ENCODE data around the gene B4GALT7.
"Not testable (repeated sequence)": the region's sequence is repeated elsewhere in the genome, so short reads cannot be mapped to it uniquely, and the experiment has no call there.

B4GALT7 gene, protein sequence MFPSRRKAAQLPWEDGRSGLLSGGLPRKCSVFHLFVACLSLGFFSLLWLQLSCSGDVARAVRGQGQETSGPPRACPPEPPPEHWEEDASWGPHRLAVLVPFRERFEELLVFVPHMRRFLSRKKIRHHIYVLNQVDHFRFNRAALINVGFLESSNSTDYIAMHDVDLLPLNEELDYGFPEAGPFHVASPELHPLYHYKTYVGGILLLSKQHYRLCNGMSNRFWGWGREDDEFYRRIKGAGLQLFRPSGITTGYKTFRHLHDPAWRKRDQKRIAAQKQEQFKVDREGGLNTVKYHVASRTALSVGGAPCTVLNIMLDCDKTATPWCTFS

GRCh38 chr5:177599731-177600507 lies at the start of gene B4GALT7:
Gene B4GALT7 (plus strand): TSS chr5:177600132. CDS start chr5:177600211, 79 bp downstream.
- peak; percentile 93 for DNase-seq (ENCODE audit: low spot score)

- DNase-seq (ENCODE audit: low spot score), result peak; percentile 62
Measured at GRCh38 chr5:177552839-177553455, 47.0 kb upstream of the B4GALT7 start.

DNA sequence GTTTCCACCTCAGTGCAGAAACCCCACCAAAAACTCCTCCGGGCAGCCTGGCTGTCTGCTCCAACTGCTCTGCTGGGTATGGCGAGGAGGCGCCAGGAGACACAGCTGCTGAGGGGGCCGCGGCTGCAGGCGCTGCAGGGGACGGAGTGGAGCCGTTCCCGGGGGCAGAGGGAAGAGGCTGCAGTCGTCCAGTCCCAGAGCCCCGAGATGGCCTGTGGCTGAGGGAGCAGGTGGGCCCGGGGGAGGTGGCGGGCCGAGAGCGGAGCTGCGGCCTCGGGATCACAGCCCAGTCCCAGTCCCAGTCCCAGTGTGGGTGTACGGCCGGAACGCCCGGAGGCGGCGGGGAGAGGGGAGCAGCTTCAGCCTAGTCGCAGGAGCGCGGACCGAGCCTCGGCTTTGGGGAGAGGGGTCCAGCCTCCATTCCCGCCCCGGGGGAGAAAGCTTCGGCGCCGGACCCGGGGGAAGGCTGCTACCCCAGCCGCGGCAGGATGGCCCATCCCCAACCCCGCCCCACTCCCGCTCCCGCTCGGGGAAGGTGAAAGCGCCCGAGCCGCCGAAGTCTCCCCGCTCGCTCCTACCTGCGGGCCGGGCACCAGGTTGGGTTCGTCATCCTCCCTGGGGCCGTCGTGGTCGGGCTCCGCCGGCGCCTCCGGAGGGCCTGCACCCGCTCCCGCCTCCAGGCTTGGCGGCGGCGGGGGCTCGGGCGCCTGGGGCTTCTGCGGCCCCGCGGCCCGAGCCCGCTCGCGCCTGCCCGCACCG lies 46.1 kb upstream of the B4GALT7 start:
- DNase-seq (ENCODE audit: low spot score), result peak; percentile 45

DNA sequence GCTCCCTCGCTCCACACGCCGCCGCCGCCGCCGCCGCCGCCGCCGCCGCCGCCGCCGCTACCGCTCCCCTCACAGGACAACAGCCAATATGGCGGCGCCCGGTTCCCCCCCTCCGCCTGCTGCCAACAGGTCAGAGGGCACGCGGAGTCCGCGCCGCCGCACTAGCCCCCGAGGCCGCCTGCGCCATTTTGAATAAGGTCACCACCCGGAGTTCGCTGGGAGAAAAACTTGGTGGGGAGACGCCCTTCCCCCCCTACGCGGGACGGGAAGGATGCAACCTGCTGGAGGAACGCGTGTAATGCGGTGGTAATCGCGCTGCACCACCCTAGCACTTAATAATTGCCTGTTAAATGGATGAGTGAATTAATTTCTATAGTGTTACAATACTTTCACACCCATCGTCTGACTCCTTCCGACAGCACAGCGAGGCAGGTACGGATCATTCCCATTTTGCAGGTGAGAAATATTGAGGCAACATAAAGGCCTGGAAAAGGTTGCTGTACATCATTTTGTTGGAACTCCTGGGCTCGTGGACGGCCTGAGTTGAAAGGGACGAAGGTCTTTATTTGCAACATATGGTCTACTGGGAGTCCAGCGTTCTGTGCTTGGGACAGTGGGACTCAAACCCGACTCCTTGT lies 45.3 kb upstream of the B4GALT7 start, which contains the start of gene FAM193B:
Gene FAM193B, minus strand, starts transcription at position 90 of the 638 bp plus-strand sequence. CDS start 105 bp downstream, outside the sequence.
- DNase-seq (ENCODE audit: low spot score), result peak; percentile 99

- DNase-seq (ENCODE audit: low spot score), result no peak
Measured at GRCh38 chr5:177555228-177555627, 44.7 kb upstream of the B4GALT7 start.

DNA sequence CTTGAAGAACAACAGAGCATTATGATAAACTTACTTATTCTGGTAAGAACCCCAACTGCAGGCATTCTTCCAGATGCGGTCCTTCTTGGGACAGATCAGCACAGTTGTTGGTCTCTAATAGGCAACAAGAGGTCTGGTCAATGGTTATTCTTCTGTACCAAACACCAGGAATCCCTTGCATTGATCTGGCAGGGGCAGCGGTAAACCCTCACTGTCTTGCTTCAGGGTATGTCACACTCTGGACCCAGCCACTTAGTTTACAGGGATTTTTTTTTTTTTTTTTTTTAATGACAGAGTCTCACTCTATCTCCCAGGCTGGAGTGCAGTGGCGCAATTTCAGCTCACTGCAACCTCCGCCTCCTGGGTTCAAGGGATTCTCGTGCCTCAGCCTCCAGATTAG lies 44.3 kb upstream of the B4GALT7 start:
- DNase-seq (ENCODE audit: low spot score), result no peak

- no peak for DNase-seq (ENCODE audit: low spot score)
Measured at GRCh38 chr5:177557041-177557647, 42.8 kb upstream of the B4GALT7 start.

DNA sequence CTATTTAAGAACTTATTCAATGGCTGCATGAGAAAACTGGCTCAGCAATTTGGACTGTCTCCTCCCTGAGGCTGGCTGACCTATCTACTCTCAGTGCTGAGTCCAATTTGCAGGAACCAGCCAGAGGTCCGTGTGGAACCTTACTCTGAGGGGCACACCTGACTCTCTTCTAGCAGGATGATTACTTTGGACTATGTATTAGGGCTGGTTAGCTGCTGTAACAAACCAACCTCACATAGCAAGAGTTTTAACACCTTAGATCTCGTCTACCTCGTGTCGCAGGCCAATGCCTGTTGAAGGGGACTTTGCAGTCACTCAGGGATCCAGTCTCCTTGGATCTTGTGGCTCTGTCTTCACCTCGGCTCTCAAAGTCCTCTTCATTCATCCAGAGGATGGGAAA lies 42.1 kb upstream of the B4GALT7 start:
- no peak for DNase-seq (ENCODE audit: low spot score)

- DNase-seq (ENCODE audit: low spot score), result not testable (repeated sequence)
Measured at GRCh38 chr5:177559446-177559941, 40.4 kb upstream of the B4GALT7 start.

DNA sequence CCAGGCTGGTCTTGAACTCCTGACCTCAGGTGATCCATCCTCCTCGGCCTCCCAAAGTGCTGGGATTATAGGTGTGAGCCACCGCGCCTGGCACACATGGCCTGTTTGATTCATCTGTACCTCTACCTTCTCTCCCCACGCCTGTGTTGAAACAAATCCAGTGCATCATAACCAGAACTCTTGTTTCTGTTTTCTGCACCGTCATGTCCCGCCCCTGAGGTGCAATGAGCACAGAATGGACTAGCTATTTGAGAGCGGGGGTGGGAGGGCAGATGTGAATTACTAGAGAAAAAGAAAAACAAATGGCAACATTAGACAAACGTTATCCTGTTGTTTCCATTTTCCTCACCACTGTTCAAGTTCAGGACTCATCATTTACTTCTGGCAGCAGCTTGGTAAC lies 34.9 kb upstream of the B4GALT7 start:
- DNase-seq (ENCODE audit: low spot score), result no peak

DNA sequence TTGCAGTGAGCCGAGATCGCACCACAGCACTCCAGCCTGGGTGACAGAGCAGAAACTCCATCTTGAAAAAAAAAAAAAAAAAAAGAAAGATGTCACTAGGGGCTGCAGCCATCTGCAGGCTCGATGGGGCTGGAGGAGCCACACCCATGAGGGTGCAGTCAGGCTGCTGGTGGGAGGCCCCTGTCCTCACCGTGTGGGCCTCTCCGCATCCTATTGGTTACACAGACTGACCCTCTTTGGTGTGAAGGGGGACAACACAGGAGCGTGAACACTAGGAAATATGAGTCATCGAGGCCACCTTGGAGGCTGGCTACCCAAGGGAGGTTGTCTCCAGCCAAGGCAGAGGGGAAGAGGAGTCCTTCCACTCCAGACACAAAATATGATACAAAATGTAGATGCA lies 31.6 kb upstream of the B4GALT7 start:
- DNase-seq (ENCODE audit: low spot score), result no peak

- DNase-seq (ENCODE audit: low spot score), result no peak
Measured at GRCh38 chr5:177569894-177570293, 30.0 kb upstream of the B4GALT7 start.

DNA sequence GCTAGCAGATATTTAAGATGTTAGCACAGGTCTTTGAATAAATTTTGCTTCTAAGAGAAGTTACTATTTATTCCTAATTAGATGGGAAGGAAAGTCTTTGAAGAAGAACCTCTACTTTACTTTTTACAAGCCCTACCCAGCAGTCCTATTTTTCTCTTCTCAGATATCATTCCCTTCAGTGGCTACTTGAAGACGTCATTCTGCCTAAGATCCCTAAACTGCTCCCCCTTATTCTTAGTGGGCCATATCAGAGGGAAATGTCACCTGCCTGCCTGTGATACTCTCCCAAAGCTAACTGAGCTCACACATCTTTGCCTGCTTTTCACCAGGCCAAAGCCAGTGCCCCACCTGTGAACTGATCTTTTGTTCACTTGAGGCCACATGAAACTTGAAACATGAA lies 24.4 kb upstream of the B4GALT7 start:
- DNase-seq (ENCODE audit: low spot score), result no peak

- DNase-seq (ENCODE audit: low spot score), result no peak
Measured at GRCh38 chr5:177576169-177576568, 23.8 kb upstream of the B4GALT7 start.

DNA sequence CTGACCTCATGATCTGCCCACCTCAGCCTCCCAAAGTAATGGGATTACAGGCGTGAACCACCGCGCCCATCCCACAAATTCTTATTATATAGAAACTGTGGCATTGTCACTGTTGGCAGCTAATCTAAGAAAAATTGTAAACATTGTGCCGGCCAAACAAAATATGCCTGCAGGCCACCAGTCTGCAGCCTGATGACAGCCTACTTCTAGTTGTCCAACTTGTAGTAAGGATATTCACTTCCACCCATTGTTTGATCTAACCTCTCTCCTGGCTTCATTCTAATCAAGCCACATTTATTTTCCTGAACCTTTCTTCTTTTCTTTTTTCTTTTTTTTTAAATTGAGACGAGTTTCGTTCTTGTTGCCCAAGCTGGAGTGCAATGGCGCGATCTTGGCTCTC lies 21.6 kb upstream of the B4GALT7 start:
- no peak for DNase-seq (ENCODE audit: low spot score)

- DNase-seq (ENCODE audit: low spot score), result no peak
Measured at GRCh38 chr5:177588413-177588909, 11.5 kb upstream of the B4GALT7 start.

- no peak for DNase-seq (ENCODE audit: low spot score)
Measured at GRCh38 chr5:177590406-177590805, 9.5 kb upstream of the B4GALT7 start.

DNA sequence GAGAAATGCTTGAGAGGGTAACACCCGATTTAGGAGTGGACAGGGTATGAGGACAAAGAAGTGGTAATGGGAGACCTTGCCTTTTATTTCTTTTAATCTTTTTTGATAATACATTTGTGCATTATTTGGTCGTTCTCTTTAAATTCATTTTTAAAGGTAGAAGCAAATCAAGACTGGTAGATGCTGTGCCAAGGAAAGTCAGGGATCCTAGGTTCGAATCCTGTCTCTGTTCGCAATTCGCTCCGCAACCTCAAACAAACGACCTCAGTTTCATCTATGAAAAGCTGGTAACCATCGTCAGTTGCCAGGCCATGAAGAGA lies 8.3 kb upstream of the B4GALT7 start:
- no peak for DNase-seq (ENCODE audit: low spot score)

GRCh38 chr5:177592010-177592834 lies 7.7 kb upstream of the B4GALT7 start, which contains the start of gene TMED9:
Gene TMED9 (plus strand): TSS chr5:177592203. CDS start chr5:177592215, 12 bp downstream.
- peak; percentile 93 for DNase-seq (ENCODE audit: low spot score)

DNA sequence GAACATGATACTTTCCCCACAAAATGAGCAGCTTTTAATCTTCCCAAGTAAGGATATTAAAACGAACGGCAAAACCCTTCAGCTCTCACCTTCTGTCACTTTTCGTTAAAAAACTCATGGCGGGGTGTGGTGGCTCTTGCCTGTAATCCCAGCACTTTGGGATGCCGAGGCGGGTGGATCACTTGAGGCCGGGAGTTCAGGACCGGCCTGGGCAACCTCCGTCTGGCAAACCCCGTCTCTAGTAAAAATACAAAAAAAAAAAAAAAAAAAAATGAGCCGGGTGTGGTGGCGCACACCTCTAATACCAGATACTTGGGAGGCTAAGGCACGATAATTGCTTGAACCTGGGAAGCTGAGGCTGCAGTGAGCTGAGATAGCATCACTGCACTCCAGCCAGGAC lies 7.0 kb upstream of the B4GALT7 start:
- DNase-seq (ENCODE audit: low spot score), result no peak
